ENCODE results near the gene TSHZ2. TPM values are rescaled to one million over a fixed set of nuclear protein-coding genes. Genes with fewer than 3 reads are reported as not detected.

The TSHZ2 gene
- total RNA-seq, 1 experiment from 2014 or later: 0.07 TPM

DNA sequence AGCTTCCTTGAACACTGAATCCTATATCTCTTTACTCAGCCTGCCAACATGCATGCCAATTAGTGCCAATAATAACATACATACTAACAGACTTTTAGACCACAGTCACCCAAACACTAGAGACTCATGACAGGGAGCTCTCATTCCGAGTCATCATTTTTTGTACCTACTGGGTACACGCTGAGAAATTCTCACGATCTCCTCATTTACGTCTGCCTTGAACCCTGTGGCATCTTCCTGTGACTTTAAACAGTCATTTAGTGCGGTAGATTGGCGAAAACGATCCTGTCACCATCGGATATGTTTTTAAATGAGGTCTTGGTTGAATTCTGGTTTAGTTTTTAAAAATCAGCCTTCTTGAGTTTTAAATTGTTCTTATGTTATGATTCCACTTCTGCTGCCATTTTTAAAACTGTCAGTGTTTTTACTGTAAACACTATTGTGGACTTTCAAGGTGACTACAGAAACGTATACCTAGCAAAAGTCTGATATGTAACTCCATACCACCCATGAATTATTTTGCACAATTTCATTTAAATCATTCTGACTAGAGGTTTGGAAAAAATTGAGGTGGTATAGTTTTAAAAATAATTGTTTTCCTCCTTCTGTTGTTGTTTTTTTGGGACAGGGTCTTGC is 275.4 kb downstream of the TSHZ2 start (continued):
- TF ChIP-seq EZH2 (IDR thresholded peaks at IDR 0.05): no peak

DNA sequence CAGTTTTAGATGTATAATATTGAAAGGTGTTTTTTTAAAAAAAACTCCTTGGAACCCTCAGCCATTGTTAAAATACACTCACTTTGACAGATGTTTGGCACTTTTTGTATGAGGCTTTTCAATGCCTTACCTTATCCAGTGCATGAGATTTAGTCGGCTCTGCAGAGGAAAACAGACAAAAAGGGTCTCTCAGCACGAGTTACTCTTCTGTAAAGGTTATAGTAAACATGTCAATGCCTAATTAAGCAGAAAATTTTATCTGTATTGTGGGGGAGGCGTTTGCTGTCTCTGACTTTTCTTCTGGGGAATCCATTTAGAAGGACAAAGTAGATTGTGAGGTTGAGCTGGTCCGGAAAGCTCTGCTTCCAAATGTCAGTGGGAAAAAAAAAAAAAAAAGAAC is 278.3 kb downstream of the TSHZ2 start:
- Histone ChIP-seq H3K27ac (ENCODE audit: low read depth, low read length) (no peak overlapping the region), H3K9me2 (ENCODE audit: insufficient read depth) (no peaks in the 10 kb centered on the region), H4K20me1 (ENCODE audit: insufficient read depth) (no peaks in the 10 kb centered on the region), H3K4me2 (ENCODE audit: low read length) (no peak overlapping the region), H3K4me3 (replicated peaks in 1 of 2; ENCODE audit: low read depth in 1 of 2, low read length in 2 of 2) (no peak overlapping the region), H3K9ac (ENCODE audit: low read length) (no peak overlapping the region), H3K4me1 (ENCODE audit: control insufficient read depth in 1 of 2, insufficient read depth in 2 of 2, low read length in 2 of 2) (no peaks in the 10 kb centered on the region), H2AFZ (ENCODE audit: low read depth, low read length, poor library complexity, severe bottlenecking) (no peak overlapping the region), H3K27me3 (ENCODE audit: insufficient read depth, low read length) (peaks cover 49% of the 10 kb centered on the region), H3K79me2 (ENCODE audit: insufficient read depth, low read length) (no peaks in the 10 kb centered on the region), H3K36me3 (ENCODE audit: control insufficient read depth in 1 of 2, insufficient read depth in 2 of 2, low read length in 2 of 2) (no peaks in the 10 kb centered on the region), H3K9me3 (ENCODE audit: control insufficient read depth in 1 of 2, insufficient read depth in 1 of 2, low read depth in 1 of 2, low read length in 2 of 2) (no peaks in the 10 kb centered on the region)
- ATAC-seq (no peak), DNase-seq (ENCODE audit: low read depth, low spot score) (no peak)
- ChIA-PET RAD21 (ENCODE audit: low non-redundant PET in 1 of 2, low total read pairs in 2 of 2, uncharacterized antibody in 2 of 2, unreplicated experiment in 2 of 2) (no interaction called here), POLR2A (no interaction called here), CTCF (no interaction called here)
- no TSS peak for BruUV-seq (replicated peaks)
- intact Hi-C loops (cut with micrococcal nuclease): no loop called here
- TF ChIP-seq ZNF274 (IDR thresholded peaks at IDR 0.05; ENCODE audit: low read depth, low read length) (no peak), CBX3 (IDR thresholded peaks at IDR 0.05; ENCODE audit: low read depth) (no peak), JUND (IDR thresholded peaks at IDR 0.05) (no peak), ELF1 (IDR thresholded peaks at IDR 0.05; ENCODE audit: borderline replicate concordance, low read depth) (no peak), SIN3A (IDR thresholded peaks at IDR 0.05; ENCODE audit: low read depth) (no peak), RAD21 (IDR thresholded peaks at IDR 0.05; ENCODE audit: low read depth) (no peak), SP1 (IDR thresholded peaks at IDR 0.05; ENCODE audit: low read depth) (no peak), EGR1 (IDR thresholded peaks at IDR 0.05; ENCODE audit: low read depth) (no peak), SRF (IDR thresholded peaks at IDR 0.05; ENCODE audit: low read depth) (no peak)
- TF ChIP-seq, protein P1, sequence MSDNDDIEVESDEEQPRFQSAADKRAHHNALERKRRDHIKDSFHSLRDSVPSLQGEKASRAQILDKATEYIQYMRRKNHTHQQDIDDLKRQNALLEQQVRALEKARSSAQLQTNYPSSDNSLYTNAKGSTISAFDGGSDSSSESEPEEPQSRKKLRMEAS (IDR thresholded peaks at IDR 0.05): no peak
- TF ChIP-seq, protein P2, sequence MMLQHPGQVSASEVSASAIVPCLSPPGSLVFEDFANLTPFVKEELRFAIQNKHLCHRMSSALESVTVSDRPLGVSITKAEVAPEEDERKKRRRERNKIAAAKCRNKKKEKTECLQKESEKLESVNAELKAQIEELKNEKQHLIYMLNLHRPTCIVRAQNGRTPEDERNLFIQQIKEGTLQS (IDR thresholded peaks at IDR 0.05): no peak

Data from HCT116 (cell line).